ENCODE measurements around the gene CYP2E1.
"Not testable (repeated sequence)": the region's sequence is repeated elsewhere in the genome, so short reads cannot be mapped to it uniquely, and the experiment has no call there.

The CYP2E1 gene

GRCh38 chr10:133526957-133527588, at the start of gene CYP2E1:
Gene CYP2E1, plus strand, starts transcription at chr10:133527363. Its CDS starts 33 bp downstream, at chr10:133527396.
- no peak for DNase-seq

GRCh38 chr10:133481086-133481643, 46.0 kb upstream of the CYP2E1 start:
- no peak for DNase-seq

- no peak for DNase-seq
These were observed 45.5 kb upstream of the CYP2E1 start for GRCh38 chr10:133481657-133482056.

GRCh38 chr10:133484818-133485217, 42.3 kb upstream of the CYP2E1 start:
- no peak for DNase-seq

GRCh38 chr10:133487085-133487484, 40.1 kb upstream of the CYP2E1 start:
- no peak for DNase-seq

- no peak for DNase-seq
These were observed 38.8 kb upstream of the CYP2E1 start for GRCh38 chr10:133488354-133488753.

- DNase-seq: no peak
These were observed 37.2 kb upstream of the CYP2E1 start for GRCh38 chr10:133489816-133490588.

- DNase-seq: not testable (repeated sequence)
These were observed 33.6 kb upstream of the CYP2E1 start for GRCh38 chr10:133493562-133493961.

- peak; percentile 29 for DNase-seq
These were observed 29.8 kb upstream of the CYP2E1 start for GRCh38 chr10:133497363-133497762.

GRCh38 chr10:133499176-133499575, 28.0 kb upstream of the CYP2E1 start:
- not testable (repeated sequence) for DNase-seq

GRCh38 chr10:133500897-133501296, 26.3 kb upstream of the CYP2E1 start:
- not testable (repeated sequence) for DNase-seq

- no peak for DNase-seq
These were observed 17.5 kb upstream of the CYP2E1 start for GRCh38 chr10:133509700-133510099.

GRCh38 chr10:133511408-133511807, 15.8 kb upstream of the CYP2E1 start:
- DNase-seq: no peak

- no peak for DNase-seq
These were observed 15.1 kb upstream of the CYP2E1 start for GRCh38 chr10:133511907-133512528.

- DNase-seq: no peak
These were observed 11.7 kb upstream of the CYP2E1 start for GRCh38 chr10:133515471-133515870.

- no peak for DNase-seq
These were observed 11.1 kb upstream of the CYP2E1 start for GRCh38 chr10:133516057-133516456.

- not testable (repeated sequence) for DNase-seq
These were observed 8.6 kb upstream of the CYP2E1 start for GRCh38 chr10:133518517-133518916.

- DNase-seq: peak; percentile 89
These were observed 6.9 kb upstream of the CYP2E1 start for GRCh38 chr10:133520193-133520738.

- no peak for DNase-seq
These were observed 3.4 kb upstream of the CYP2E1 start for GRCh38 chr10:133523631-133524203.

- no peak for DNase-seq
These were observed 1.7 kb upstream of the CYP2E1 start for GRCh38 chr10:133525444-133525843.

GRCh38 chr10:133527771-133528271, 658 bp downstream of the CYP2E1 start:
- DNase-seq: no peak

GRCh38 chr10:133528296-133528844, 1.2 kb downstream of the CYP2E1 start:
- no peak for DNase-seq
